Retinal pigment epithelial cell (primary cell): ENCODE data around the gene GABRG3.

Experiments
- DNase-seq: peaks from one replicate; pipeline ENCODE4 v3.0.0-alpha.2; 2010; ENCODE audit warnings: low read depth
- H3K4me3 ChIP-seq: 2 replicates; pipeline ENCODE4 v1.5.1; 2011; ENCODE audit warnings: mild to moderate bottlenecking, low read length, control low read depth, moderate library complexity
- CTCF ChIP-seq: conservative IDR thresholded peaks from 2 replicates; pipeline ENCODE4 v1.5.1; 2011; ENCODE audit warnings: low read depth, low read length, control low read depth, inconsistent platforms

The GABRG3 gene

GRCh38 chr15:27466758-27467157 is 495.8 kb downstream of the GABRG3 start:
- no peak for TF ChIP-seq CTCF
- no peak overlapping the region for H3K4me3 ChIP-seq
- no peak for DNase-seq

GRCh38 chr15:27468151-27468591 is 497.2 kb downstream of the GABRG3 start:
- no peak overlapping the region for H3K4me3 ChIP-seq
- no peak for TF ChIP-seq CTCF
- DNase-seq, result no peak

GRCh38 chr15:27473845-27474244 is 502.9 kb downstream of the GABRG3 start:
- DNase-seq, result no peak
- H3K4me3 ChIP-seq, result no peak overlapping the region
- no peak for TF ChIP-seq CTCF

GRCh38 chr15:27475395-27475794 is 504.4 kb downstream of the GABRG3 start:
- no peak overlapping the region for H3K4me3 ChIP-seq
- TF ChIP-seq CTCF, result no peak

GRCh38 chr15:27479296-27480140 is 508.5 kb downstream of the GABRG3 start:
- no peak overlapping the region for H3K4me3 ChIP-seq
- TF ChIP-seq CTCF, result no peak
- no peak for DNase-seq

More at GRCh38 chr15:27475395-27475794, 504.4 kb downstream of the GABRG3 start:
- no peak for DNase-seq

GRCh38 chr15:27480141-27480530 is 509.2 kb downstream of the GABRG3 start:
- DNase-seq, result no peak
- H3K4me3 ChIP-seq, result no peak overlapping the region
- TF ChIP-seq CTCF, result no peak

GRCh38 chr15:27480642-27481041 is 509.7 kb downstream of the GABRG3 start:
- no peak for TF ChIP-seq CTCF
- no peak overlapping the region for H3K4me3 ChIP-seq
- DNase-seq, result no peak
